RKO (cell line): ENCODE results near the gene IKZF1.

Experiments used
- DNase-seq: peaks from one replicate; pipeline ENCODE4 v3.0.0-alpha.2; 2016; ENCODE audit warnings: low spot score

Gene IKZF1

GRCh38 chr7:50304129-50304910 is at the start of gene IKZF1:
IKZF1 (plus strand) TSS chr7:50304716; CDS start chr7:50319062, 14,346 bp downstream.
- no peak for DNase-seq

- DNase-seq, result no peak
Measured at GRCh38 chr7:50261593-50261992, 42.9 kb upstream of the IKZF1 start.

GRCh38 chr7:50262446-50262845 is 42.1 kb upstream of the IKZF1 start:
- no peak for DNase-seq

GRCh38 chr7:50262916-50263690 is 41.4 kb upstream of the IKZF1 start:
- peak; percentile 19 for DNase-seq

GRCh38 chr7:50264908-50265307 is 39.6 kb upstream of the IKZF1 start:
- DNase-seq, result no peak

GRCh38 chr7:50265968-50266634 is 38.4 kb upstream of the IKZF1 start:
- no peak for DNase-seq

- DNase-seq, result no peak
Measured at GRCh38 chr7:50266635-50267386, 37.7 kb upstream of the IKZF1 start.

GRCh38 chr7:50267525-50268041 is 36.9 kb upstream of the IKZF1 start:
- DNase-seq, result no peak

GRCh38 chr7:50268223-50268622 is 36.3 kb upstream of the IKZF1 start:
- DNase-seq, result no peak

GRCh38 chr7:50268990-50269389 is 35.5 kb upstream of the IKZF1 start:
- DNase-seq, result no peak

- DNase-seq, result no peak
Measured at GRCh38 chr7:50270531-50271018, 33.9 kb upstream of the IKZF1 start.

- DNase-seq, result no peak
Measured at GRCh38 chr7:50272808-50273207, 31.7 kb upstream of the IKZF1 start.

- no peak for DNase-seq
Measured at GRCh38 chr7:50273301-50273700, 31.2 kb upstream of the IKZF1 start.

GRCh38 chr7:50273870-50274269 is 30.6 kb upstream of the IKZF1 start:
- no peak for DNase-seq

- no peak for DNase-seq
Measured at GRCh38 chr7:50274361-50274760, 30.2 kb upstream of the IKZF1 start.

- no peak for DNase-seq
Measured at GRCh38 chr7:50275430-50275829, 29.1 kb upstream of the IKZF1 start.

- DNase-seq, result no peak
Measured at GRCh38 chr7:50276483-50276882, 28.0 kb upstream of the IKZF1 start.

- peak; percentile 2 for DNase-seq
Measured at GRCh38 chr7:50278120-50278519, 26.4 kb upstream of the IKZF1 start.

GRCh38 chr7:50281680-50282445 is 22.7 kb upstream of the IKZF1 start:
- no peak for DNase-seq

GRCh38 chr7:50282813-50283605 is 21.5 kb upstream of the IKZF1 start:
- no peak for DNase-seq
